Fibroblast of skin of right quadriceps (primary cell): Measurements from ENCODE around the gene FGFBP3.

Experiments
- DNase-seq: peaks from one replicate; pipeline ENCODE4 v3.0.0-alpha.2; 2013

Gene FGFBP3

GRCh38 chr10:91909117-91909677 lies at the start of gene FGFBP3:
Gene FGFBP3 (minus strand): TSS chr10:91909486. CDS start chr10:91908969, 517 bp downstream.
- peak; percentile 48 for DNase-seq

- DNase-seq, result no peak
Measured at GRCh38 chr10:91957091-91957490, 47.8 kb upstream of the FGFBP3 start.

- DNase-seq, result no peak
Measured at GRCh38 chr10:91955114-91955513, 45.8 kb upstream of the FGFBP3 start.

GRCh38 chr10:91953600-91954160 lies 44.4 kb upstream of the FGFBP3 start:
- no peak for DNase-seq

GRCh38 chr10:91944880-91945630 lies 35.8 kb upstream of the FGFBP3 start:
- DNase-seq, result peak; percentile 65

- no peak for DNase-seq
Measured at GRCh38 chr10:91941426-91941825, 32.1 kb upstream of the FGFBP3 start.

- no peak for DNase-seq
Measured at GRCh38 chr10:91939653-91940052, 30.4 kb upstream of the FGFBP3 start.

- no peak for DNase-seq
Measured at GRCh38 chr10:91935886-91936285, 26.6 kb upstream of the FGFBP3 start.

- no peak for DNase-seq
Measured at GRCh38 chr10:91932737-91933136, 23.5 kb upstream of the FGFBP3 start.

GRCh38 chr10:91931526-91932190 lies 22.4 kb upstream of the FGFBP3 start:
- no peak for DNase-seq

- no peak for DNase-seq
Measured at GRCh38 chr10:91930939-91931338, 21.7 kb upstream of the FGFBP3 start.

GRCh38 chr10:91925022-91925320 lies 15.7 kb upstream of the FGFBP3 start:
- peak; percentile 28 for DNase-seq

- DNase-seq, result no peak
Measured at GRCh38 chr10:91924212-91925021, 15.1 kb upstream of the FGFBP3 start.

GRCh38 chr10:91923371-91924211 lies 14.3 kb upstream of the FGFBP3 start, which contains the start of gene BTAF1:
Gene BTAF1 (plus strand): TSS chr10:91923770. CDS start chr10:91924077, 307 bp downstream.
- DNase-seq, result peak; percentile 92

GRCh38 chr10:91919651-91920050 lies 10.4 kb upstream of the FGFBP3 start:
- no peak for DNase-seq

GRCh38 chr10:91910467-91910866 lies 1.2 kb upstream of the FGFBP3 start:
- no peak for DNase-seq

GRCh38 chr10:91908337-91909116 lies 759 bp downstream of the FGFBP3 start:
- peak; percentile 74 for DNase-seq

- no peak for DNase-seq
Measured at GRCh38 chr10:91907914-91908336, 1.4 kb downstream of the FGFBP3 start.

- DNase-seq, result no peak
Measured at GRCh38 chr10:91907033-91907594, 2.2 kb downstream of the FGFBP3 start.

- DNase-seq, result peak; percentile 91
Measured at GRCh38 chr10:91901784-91902677, 7.3 kb downstream of the FGFBP3 start.
